H1 (cell line): ENCODE results near the gene LARP4. TPM values are rescaled to one million over a fixed set of nuclear protein-coding genes. Genes with fewer than 3 reads are reported as not detected.

Experiments
- CHD1 ChIP-seq: IDR thresholded peaks from 2 replicates; pipeline ENCODE4 v1.6.1; 2012; ENCODE audit warnings: low read depth, low read length, improper control_type of control experiment
- CHD7 ChIP-seq: fragments of 300-600 bp; sonication (generic); IDR thresholded peaks from 2 replicates; pipeline ENCODE4 v1.7.1; 2012; ENCODE audit warnings: low read length, moderate library complexity, mild to moderate bottlenecking, inconsistent platforms; ENCODE audit not compliant: insufficient replicate concordance
- CTCF ChIP-seq, 3 experiments: IDR thresholded peaks; 1 replicate in 2 of 3; 2 replicates in 1 of 3; pipeline versions ENCODE4 v1.5.1 to v1.6.1; 2011; ENCODE audit warnings: low read length in 3 of 3, mild to moderate bottlenecking in 3 of 3, inconsistent platforms in 2 of 3, low read depth in 1 of 3, moderate library complexity in 1 of 3; ENCODE audit not compliant: insufficient read depth in 1 of 3; ENCODE audit errors: control extremely low read depth in 1 of 3
- EGR1 ChIP-seq: IDR thresholded peaks from 2 replicates; pipeline ENCODE4 v1.6.1; 2011; ENCODE audit warnings: low read depth, low read length, borderline replicate concordance
- EP300 ChIP-seq, 2 experiments: IDR thresholded peaks; 1 replicate in 1 of 2; 2 replicates in 1 of 2; pipeline ENCODE4 v1.6.1; 2011 to 2012; ENCODE audit warnings: low read depth in 2 of 2, low read length in 2 of 2, mild to moderate bottlenecking in 2 of 2, borderline replicate concordance in 1 of 2, inconsistent platforms in 1 of 2, moderate library complexity in 1 of 2
- HDAC2 ChIP-seq, 2 experiments: fragments of 300-600 bp in 1 of 2; sonication (generic) in 1 of 2; IDR thresholded peaks; 2 replicates each; pipeline ENCODE4 v1.6.1; 2011 to 2012; ENCODE audit warnings: low read depth in 2 of 2, low read length in 2 of 2, mild to moderate bottlenecking in 2 of 2, moderate library complexity in 2 of 2, borderline replicate concordance in 1 of 2, inconsistent platforms in 1 of 2
- HDAC6 ChIP-seq: IDR thresholded peaks from one replicate; pipeline ENCODE4 v1.7.1; 2012; ENCODE audit warnings: low read depth, mild to moderate bottlenecking, inconsistent platforms, low read length, moderate library complexity
- SIX5 ChIP-seq: IDR thresholded peaks from 2 replicates; pipeline ENCODE4 v1.6.1; 2011; ENCODE audit warnings: mild to moderate bottlenecking, low read depth, low read length
- SUZ12 ChIP-seq: fragments of 200-600 bp; sonication (generic); IDR thresholded peaks from 2 replicates; pipeline ENCODE4 v1.6.1; 2012; ENCODE audit warnings: mild to moderate bottlenecking, inconsistent platforms, low read length, moderate library complexity, mixed read lengths
- polyA plus RNA-seq, 7 experiments: library from polyadenylated mRNA; depleted of rRNA in 3 of 7; stranded (reverse) in 5 of 7; unstranded in 2 of 7; fragments of >200 nt in 5 of 7; fragments of 200-250 nt in 2 of 7; gene quantifications; 1 replicate in 5 of 7; 2 replicates in 1 of 7; 4 replicates in 1 of 7; pipeline versions ENCODE4 v1.2.1 to v1.2.3, GENCODE V29; 2011 to 2013; ENCODE audit warnings: missing spikeins in 2 of 7, mixed read lengths in 2 of 7
- total RNA-seq: library from RNA; stranded (reverse); fragmentation: NEBNext Ultra II Directional; extraction: Animal tissue kit (Norgen Biotek cat#: 25700); gene quantifications from 2 replicates; pipeline ENCODE4 v1.2.1, GENCODE V29; 2021

Gene LARP4
- total and polyA plus RNA-seq, 2 of the 8 experiments (the other 6 are each of a cell fraction or from before 2014, with no cell fraction given), result 12.8 to 93.9 TPM

GRCh38 chr12:50527359-50527726 lies 126.7 kb downstream of the LARP4 start (continued):
- no peak for TF ChIP-seq CHD7
- no peak for TF ChIP-seq HDAC2 (IDR thresholded peaks at IDR 0.05; ENCODE audit: borderline replicate concordance in 1 of 2, low read depth in 2 of 2, low read length in 2 of 2)
- TF ChIP-seq SIX5, result no peak
- no peak for TF ChIP-seq HDAC6
- TF ChIP-seq CHD1, result no peak
- TF ChIP-seq CTCF (IDR thresholded peaks at IDR 0.05; ENCODE audit: control extremely low read depth in 1 of 3, insufficient read depth in 1 of 3, low read depth in 1 of 3, low read length in 3 of 3), result no peak
- TF ChIP-seq SUZ12, result no peak
- TF ChIP-seq EP300 (IDR thresholded peaks at IDR 0.05; ENCODE audit: borderline replicate concordance in 1 of 2, low read depth in 2 of 2, low read length in 2 of 2), result no peak
- no peak for TF ChIP-seq EGR1
